ENCODE results near the gene PCDHB10.
"Not testable (repeated sequence)": the region's sequence is repeated elsewhere in the genome, so short reads cannot be mapped to it uniquely, and the experiment has no call there.

GRCh38 chr5:141179371-141179770, 12.8 kb upstream of the PCDHB10 start:
- TF ChIP-seq CTCF (IDR thresholded peaks at IDR 0.05 in 8 of 11, conservative IDR thresholded peaks at IDR 0.05 in 3 of 11); POLR2AphosphoS5 (IDR thresholded peaks at IDR 0.05); POLR2A (IDR thresholded peaks at IDR 0.05): not testable (repeated sequence)
